Fibroblast of lung (primary cell): ENCODE data around the gene PEF1. TPM values are rescaled to one million over a fixed set of nuclear protein-coding genes. Genes with fewer than 3 reads are reported as not detected.
A peak's percentile ranks its signal among the peaks of the same experiment; 100 is the strongest.

ENCODE experiments used
- DNase-seq, 2 donors: peaks; one replicate each; pipeline versions ENCODE4 v3.0.0 to v3.0.0-alpha.2; 2010; ENCODE audit warnings: low read depth in 2 of 2
- H2AFZ ChIP-seq: 2 replicates; pipeline ENCODE4 v1.5.1; 2012; ENCODE audit warnings: low read length, control low read depth, inconsistent platforms
- H3K27ac ChIP-seq: 2 replicates; pipeline ENCODE4 v1.5.1; 2011; ENCODE audit warnings: low read length, control low read depth; ENCODE audit not compliant: insufficient read depth
- H3K27me3 ChIP-seq: 2 replicates; pipeline ENCODE4 v1.5.1; 2011; ENCODE audit warnings: mild to moderate bottlenecking, low read length; ENCODE audit not compliant: control insufficient read depth, insufficient read depth
- H3K36me3 ChIP-seq: 2 replicates; pipeline ENCODE4 v1.5.1; 2011; ENCODE audit warnings: low read length; ENCODE audit not compliant: control insufficient read depth, insufficient read depth
- H3K4me1 ChIP-seq: 2 replicates; pipeline ENCODE4 v1.5.1; 2011; ENCODE audit warnings: low read length; ENCODE audit not compliant: control insufficient read depth, insufficient read depth; ENCODE audit errors: extremely low read depth
- H3K4me2 ChIP-seq: 2 replicates; pipeline ENCODE4 v1.5.1; 2011; ENCODE audit warnings: low read length, control low read depth; ENCODE audit not compliant: insufficient read depth; ENCODE audit errors: extremely low read depth
- H3K4me3 ChIP-seq, 4 experiments: fragments of 200-600 bp in 1 of 4; sonication (generic) in 1 of 4; replicated peaks in 1 of 4; 2 replicates each; pipeline ENCODE4 v1.5.1; 2011 to 2016; ENCODE audit warnings: low read length in 4 of 4, low read depth in 3 of 4, mild to moderate bottlenecking in 3 of 4, control low read depth in 2 of 4, inconsistent platforms in 1 of 4, mixed read lengths in 1 of 4; ENCODE audit not compliant: insufficient read depth in 1 of 4; ENCODE audit errors: control extremely low read depth in 1 of 4
- H3K79me2 ChIP-seq: 2 replicates; pipeline ENCODE4 v1.5.1; 2012; ENCODE audit warnings: mild to moderate bottlenecking, low read length, inconsistent platforms; ENCODE audit not compliant: control insufficient read depth, insufficient read depth
- H3K9ac ChIP-seq: 2 replicates; pipeline ENCODE4 v1.5.1; 2011; ENCODE audit warnings: mild to moderate bottlenecking, low read length, control low read depth; ENCODE audit not compliant: insufficient read depth
- H3K9me3 ChIP-seq: 2 replicates; pipeline ENCODE4 v1.5.1; 2012; ENCODE audit warnings: low read depth, low read length; ENCODE audit not compliant: control insufficient read depth, insufficient read depth
- H4K20me1 ChIP-seq: 2 replicates; pipeline ENCODE4 v1.5.1; 2011; ENCODE audit warnings: low read length; ENCODE audit not compliant: control insufficient read depth, insufficient read depth; ENCODE audit errors: extremely low read depth
- CTCF ChIP-seq, 2 donors: IDR thresholded peaks in 1 of 2; conservative IDR thresholded peaks in 1 of 2; 1 replicate in 1 of 2; 2 replicates in 1 of 2; pipeline ENCODE4 v1.5.1; 2011 to 2012; ENCODE audit warnings: low read length in 2 of 2, control low read depth in 1 of 2, inconsistent platforms in 1 of 2, low read depth in 1 of 2, mild to moderate bottlenecking in 1 of 2
- EZH2 ChIP-seq: IDR thresholded peaks from 2 replicates; pipeline ENCODE4 v1.5.1; 2012; ENCODE audit warnings: low read length, control low read depth, mild to moderate bottlenecking; ENCODE audit errors: missing control alignments
- polyA plus RNA-seq, 2 donors: library from polyadenylated mRNA; depleted of rRNA in 1 of 2; stranded (reverse) in 1 of 2; unstranded in 1 of 2; fragments of >200 nt; gene quantifications; 2 replicates each; pipeline ENCODE4 v1.2.1, GENCODE V29; 2011 to 2012; ENCODE audit warnings: missing spikeins in 1 of 2
- total RNA-seq: library from RNA; depleted of rRNA; stranded (reverse); fragments of >200 nt; gene quantifications from 2 replicates; pipeline ENCODE4 v1.2.1, GENCODE V29; 2014

The PEF1 gene
- total and polyA plus RNA-seq, 2 donors (not counting 1 experiment from before 2014, with no cell fraction given): 72.9 to 78.1 TPM

DNA sequence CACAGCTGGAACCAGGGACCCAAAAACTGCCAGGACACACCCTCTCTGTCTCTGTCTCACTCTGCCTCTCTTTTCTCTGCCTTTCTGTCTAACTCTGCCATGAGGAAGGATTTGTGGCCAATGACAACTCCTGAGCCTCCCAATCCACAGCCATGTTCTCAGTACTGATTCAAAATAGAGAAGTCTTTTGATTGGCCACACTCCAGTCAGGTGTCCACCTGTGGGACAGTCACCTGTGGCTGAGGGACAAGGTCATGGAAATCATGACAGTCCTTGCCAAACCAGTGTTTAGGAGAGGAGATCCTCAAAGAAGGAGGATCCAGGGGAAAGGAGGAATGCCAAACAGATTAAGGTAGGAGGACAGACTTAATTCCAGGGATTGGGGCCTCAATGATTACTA lies 52.5 kb downstream of the PEF1 start:
- H2AFZ ChIP-seq: no peak overlapping the region

DNA sequence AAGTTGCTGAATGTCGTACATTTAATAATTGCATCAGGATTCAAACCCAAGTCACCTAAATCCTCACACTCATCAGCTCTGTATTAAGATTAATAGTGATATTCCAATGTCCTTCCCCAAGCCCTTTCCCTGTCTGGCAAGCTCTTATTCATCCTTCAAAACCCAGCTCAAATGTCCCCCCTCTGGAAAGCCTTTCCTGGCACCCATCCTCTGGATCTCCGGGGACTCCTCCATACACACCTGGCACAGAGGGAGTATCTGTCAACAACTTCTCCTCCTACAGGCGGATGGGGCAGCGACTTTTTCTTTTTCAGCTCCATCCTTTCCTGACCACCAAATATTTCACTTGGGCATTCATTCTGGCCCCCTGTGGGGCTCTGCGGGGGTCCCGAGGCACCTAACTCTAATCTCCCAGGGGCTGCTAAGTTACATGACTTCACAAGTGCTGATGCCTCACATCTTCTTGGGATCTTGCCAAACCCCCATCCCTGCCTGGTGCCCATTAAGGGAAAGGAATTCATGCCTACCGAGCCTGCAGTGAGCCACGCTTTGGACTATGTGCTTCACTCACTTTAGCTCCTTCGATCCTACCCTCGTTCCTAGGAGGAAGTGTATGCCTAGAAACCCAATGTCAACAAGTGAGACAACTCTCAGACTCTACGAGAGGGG lies 53.1 kb downstream of the PEF1 start:
- no peaks in the 10 kb centered on the region for H3K27me3 ChIP-seq
- H3K4me3 ChIP-seq: no peak overlapping the region
- H3K9ac ChIP-seq: no peak overlapping the region
- no peaks in the 10 kb centered on the region for H3K36me3 ChIP-seq
- TF ChIP-seq CTCF (conservative IDR thresholded peaks at IDR 0.05 in 1 of 2, IDR thresholded peaks at IDR 0.05 in 1 of 2; ENCODE audit: low read depth in 1 of 2, low read length in 2 of 2) (no peak), EZH2 (no peak)
- no peaks in the 10 kb centered on the region for H3K79me2 ChIP-seq
- no peaks in the 10 kb centered on the region for H3K9me3 ChIP-seq
- DNase-seq: peak in 1 of 2 donors; percentile 49
- peaks cover 2% of the 10 kb centered on the region for H3K4me1 ChIP-seq
- H4K20me1 ChIP-seq: no peaks in the 10 kb centered on the region
- no peak overlapping the region for H3K27ac ChIP-seq
- H3K4me2 ChIP-seq: no peak overlapping the region
- H2AFZ ChIP-seq: no peak overlapping the region

More for the DNA sequence above, 52.5 kb downstream of the PEF1 start:
- H3K9ac ChIP-seq: no peak overlapping the region
- no peak overlapping the region for H3K4me3 ChIP-seq
- H3K79me2 ChIP-seq: no peaks in the 10 kb centered on the region
- no peak for DNase-seq
- H3K27me3 ChIP-seq: no peaks in the 10 kb centered on the region
- TF ChIP-seq CTCF (conservative IDR thresholded peaks at IDR 0.05 in 1 of 2, IDR thresholded peaks at IDR 0.05 in 1 of 2; ENCODE audit: low read depth in 1 of 2, low read length in 2 of 2): no peak
- no peak for TF ChIP-seq EZH2
- no peaks in the 10 kb centered on the region for H3K36me3 ChIP-seq
- H3K27ac ChIP-seq: no peak overlapping the region
- H4K20me1 ChIP-seq: no peaks in the 10 kb centered on the region
- H3K4me2 ChIP-seq: no peak overlapping the region
- H3K4me1 ChIP-seq: peaks cover 2% of the 10 kb centered on the region
- no peaks in the 10 kb centered on the region for H3K9me3 ChIP-seq

- H3K27me3 ChIP-seq: no peaks in the 10 kb centered on the region
- H4K20me1 ChIP-seq: no peaks in the 10 kb centered on the region
- H3K27ac ChIP-seq: no peak overlapping the region
- peak overlapping the region; percentile 68 for H3K4me2 ChIP-seq
- no peak overlapping the region for H2AFZ ChIP-seq
- H3K4me3 ChIP-seq: peak overlapping the region in 1 of 4 experiments; percentile 42
- no peaks in the 10 kb centered on the region for H3K79me2 ChIP-seq
- DNase-seq: peak in 1 of 2 donors; percentile 40
- peaks cover 4% of the 10 kb centered on the region for H3K4me1 ChIP-seq
- TF ChIP-seq EZH2 (no peak), CTCF (conservative IDR thresholded peaks at IDR 0.05 in 1 of 2, IDR thresholded peaks at IDR 0.05 in 1 of 2; ENCODE audit: low read depth in 1 of 2, low read length in 2 of 2) (no peak)
- no peaks in the 10 kb centered on the region for H3K36me3 ChIP-seq
- H3K9ac ChIP-seq: peak overlapping the region; percentile 30
- H3K9me3 ChIP-seq: no peaks in the 10 kb centered on the region
Measured at GRCh38 chr1:31588751-31589515, 55.7 kb downstream of the PEF1 start.
